GM18951 (cell line): Measurements from ENCODE around the gene LYSMD4.

Experiments used
- POLR2A ChIP-seq: IDR thresholded peaks from 4 replicates; pipeline ENCODE4 v1.6.1; 2011; ENCODE audit warnings: mild to moderate bottlenecking; ENCODE audit not compliant: insufficient read length, insufficient read depth; ENCODE audit errors: extremely low read depth
- in situ Hi-C: fragments of 300-500 bp; cut with MboI; formaldehyde crosslinking; loops from one replicate; pipeline ENCODE4 v1.12.0; 2022; ENCODE audit warnings: low sequenced_read_pairs, mixed read lengths, inconsistent platforms; ENCODE audit not compliant: unreplicated experiment

LYSMD4 gene

DNA sequence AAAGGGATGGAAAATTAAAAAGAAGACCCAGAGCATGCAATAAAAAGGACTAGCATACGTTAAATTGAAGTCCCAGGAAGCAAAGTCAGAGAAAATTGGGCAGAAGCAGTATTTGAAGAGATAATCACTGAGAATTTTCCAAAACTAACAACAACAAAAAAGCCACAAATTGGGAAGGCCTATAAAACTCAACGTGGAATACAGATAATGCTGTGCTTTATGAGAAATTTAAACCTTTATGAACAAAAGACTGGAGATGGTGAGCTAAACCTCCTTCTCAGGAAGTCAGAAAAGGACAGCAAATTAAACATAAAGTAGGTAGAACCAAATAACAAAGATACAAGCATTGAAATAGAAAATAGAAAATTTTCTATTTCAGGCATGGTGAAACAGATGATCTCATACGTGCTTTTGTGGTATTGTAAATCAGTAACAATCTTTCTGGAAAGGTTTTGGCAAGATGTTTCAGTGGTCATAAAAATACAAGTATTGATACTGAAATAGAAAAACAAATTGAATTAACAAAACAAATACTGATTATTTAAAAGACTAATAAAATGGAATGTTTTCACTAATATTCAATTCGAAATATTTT, 55.6 kb downstream of the LYSMD4 start:
- no peak for TF ChIP-seq POLR2A
- in situ Hi-C loops, result no loop called here
